COR-L47 (cell line): ENCODE data around the gene WBP4.
"Not testable (repeated sequence)": the region's sequence is repeated elsewhere in the genome, so short reads cannot be mapped to it uniquely, and the experiment has no call there.

ENCODE experiments used
- DNase-seq: peaks from one replicate; lab custom pipeline; 2025; lab: John Stamatoyannopoulos, UW

WBP4 gene

DNA sequence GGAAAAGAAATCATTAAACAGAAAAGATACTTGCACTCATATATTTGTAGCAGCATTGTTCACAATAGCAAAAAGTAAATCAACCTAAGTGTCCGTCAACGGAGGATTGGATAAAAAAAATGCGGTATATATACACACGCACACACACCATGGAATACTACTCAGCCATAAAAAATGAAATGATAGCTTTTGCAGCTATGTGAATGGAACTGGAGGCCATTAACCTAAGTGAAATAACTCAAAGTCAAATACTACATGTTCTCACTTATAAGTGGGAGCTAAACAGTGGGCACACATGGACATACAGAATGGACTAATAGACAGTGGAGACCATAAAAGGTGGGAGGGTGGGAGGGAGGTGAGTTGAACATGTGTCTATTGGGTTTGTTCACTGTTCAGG, 18.4 kb downstream of the WBP4 start:
- no peak for DNase-seq

DNA sequence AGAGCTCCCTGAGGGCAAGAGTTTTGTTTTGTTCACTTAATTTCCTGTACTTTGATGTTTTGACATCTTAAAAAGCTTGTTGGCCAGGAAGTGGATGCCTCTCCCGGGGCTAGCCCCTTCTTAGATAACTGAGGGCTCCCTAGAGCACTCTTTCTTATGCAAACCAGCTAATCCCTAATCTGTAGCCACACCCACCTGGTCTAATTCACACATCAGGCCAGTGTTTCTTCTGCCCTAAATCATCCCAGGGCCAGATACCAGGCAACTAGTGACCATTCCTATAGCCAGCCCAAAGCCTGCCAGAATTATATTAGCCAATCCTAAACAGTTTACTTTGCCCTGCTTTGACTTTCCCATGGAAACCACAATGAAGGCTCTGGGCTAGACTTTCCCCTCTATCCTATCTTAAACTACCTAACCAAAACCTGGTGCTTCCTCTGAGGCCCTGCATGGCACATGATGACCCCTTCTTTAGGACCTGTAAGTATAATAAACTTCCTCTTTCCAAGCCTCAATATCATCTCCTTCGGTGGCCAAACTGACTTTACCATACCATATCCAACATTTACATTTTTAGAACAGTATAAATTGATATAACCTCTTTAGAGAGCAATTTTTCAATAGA, 24.8 kb downstream of the WBP4 start:
- DNase-seq = no peak

DNA sequence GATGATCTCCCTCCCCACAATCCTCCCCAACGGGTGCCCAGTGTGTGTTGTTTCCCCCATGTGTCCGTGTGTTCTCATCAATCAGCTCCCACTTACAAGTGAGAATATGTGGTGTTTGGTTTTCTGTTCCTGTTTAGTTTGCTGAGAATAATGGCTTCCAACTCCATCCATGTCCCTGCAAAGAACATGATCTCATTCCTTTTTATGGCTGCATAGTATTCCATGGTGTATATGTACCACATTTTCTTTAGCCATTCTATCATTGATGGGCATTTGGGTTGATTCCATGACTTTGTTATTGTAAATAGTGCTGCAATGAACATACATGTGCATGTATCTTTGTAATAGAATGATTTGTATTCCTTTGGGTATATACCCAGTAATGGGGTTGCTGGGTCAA, 34.4 kb downstream of the WBP4 start:
- not testable (repeated sequence) for DNase-seq

DNA sequence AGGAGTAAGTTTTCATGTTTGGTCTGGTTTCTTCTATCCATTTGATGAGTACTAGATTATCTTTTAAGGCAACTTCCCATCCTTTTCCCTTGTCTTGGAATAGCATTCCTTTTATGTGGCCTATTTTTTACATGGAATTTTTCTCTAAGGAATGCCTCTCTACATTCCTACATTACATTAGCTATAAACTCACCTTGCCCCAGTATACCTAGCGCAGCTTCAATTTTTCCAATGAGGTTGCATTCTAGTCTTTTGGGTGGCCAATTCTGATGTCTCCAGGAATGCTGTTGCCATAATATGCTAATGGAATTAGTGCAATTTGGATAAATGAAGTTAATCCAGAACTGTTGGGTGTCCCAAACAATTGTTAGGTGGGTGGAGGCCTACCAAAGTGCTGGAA, 37.5 kb downstream of the WBP4 start:
- no peak for DNase-seq

DNA sequence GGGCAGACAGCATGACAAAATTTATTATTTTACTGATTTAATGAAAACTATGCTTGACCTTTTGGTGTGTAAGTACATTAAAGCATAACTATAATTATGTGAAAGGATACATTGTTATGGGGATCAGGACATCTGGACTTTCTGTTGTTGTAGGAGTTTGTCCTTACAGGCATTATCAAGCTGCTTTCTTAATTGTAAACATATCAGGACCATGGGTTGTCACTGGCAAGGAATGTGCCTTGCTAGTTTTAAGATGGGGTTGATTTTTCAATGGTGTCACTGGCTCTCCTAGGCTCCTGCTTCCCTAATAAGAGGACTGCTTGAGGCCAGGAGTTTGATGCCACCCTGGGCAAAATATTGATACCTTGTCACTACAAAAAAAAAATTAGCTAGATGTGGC, 38.7 kb downstream of the WBP4 start:
- no peak for DNase-seq

DNA sequence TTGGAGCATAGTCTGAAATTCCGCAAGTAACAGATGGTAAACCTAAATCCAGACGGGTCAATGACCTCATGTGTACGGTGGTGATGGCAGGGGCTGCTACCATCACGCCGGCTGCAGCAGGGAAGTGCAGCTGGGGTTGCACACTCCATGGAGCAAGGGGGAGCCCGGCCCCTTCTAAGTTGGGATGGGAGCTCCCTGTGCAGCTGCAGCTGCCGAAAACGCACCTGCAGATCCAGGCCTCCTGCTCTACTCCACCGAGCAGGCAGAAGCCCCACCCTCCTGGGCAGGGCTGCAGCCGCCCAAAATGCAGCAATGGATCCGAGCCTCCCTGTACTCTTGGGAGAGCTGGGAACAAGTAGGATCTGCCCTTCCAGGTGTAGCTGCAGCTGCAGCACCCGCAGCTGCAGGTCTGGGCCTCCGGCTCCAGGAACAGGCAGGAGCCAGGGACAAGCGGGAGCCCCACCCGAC, 45.8 kb downstream of the WBP4 start:
- DNase-seq = no peak

DNA sequence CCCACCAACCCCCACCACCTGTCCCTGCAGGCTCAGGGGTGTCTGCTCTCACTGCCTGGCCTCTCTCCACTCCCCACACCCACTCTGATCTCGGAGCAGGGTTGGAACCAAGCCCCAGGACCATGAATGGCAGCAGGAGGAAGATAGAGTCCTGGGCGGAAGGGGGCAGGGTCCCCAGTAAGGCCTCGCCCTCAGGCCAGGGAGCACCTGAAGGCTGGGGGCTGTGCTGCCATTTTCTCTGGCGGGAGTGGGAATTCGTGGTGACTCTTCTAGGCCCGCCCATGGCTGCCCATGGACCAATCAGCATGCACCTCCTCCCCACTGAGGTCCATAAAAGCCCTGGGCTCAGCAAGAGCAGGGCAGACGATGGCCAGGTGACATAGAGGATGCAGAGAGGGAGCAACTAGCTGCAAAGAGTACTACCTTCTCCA, 46.3 kb downstream of the WBP4 start:
- DNase-seq = no peak

DNA sequence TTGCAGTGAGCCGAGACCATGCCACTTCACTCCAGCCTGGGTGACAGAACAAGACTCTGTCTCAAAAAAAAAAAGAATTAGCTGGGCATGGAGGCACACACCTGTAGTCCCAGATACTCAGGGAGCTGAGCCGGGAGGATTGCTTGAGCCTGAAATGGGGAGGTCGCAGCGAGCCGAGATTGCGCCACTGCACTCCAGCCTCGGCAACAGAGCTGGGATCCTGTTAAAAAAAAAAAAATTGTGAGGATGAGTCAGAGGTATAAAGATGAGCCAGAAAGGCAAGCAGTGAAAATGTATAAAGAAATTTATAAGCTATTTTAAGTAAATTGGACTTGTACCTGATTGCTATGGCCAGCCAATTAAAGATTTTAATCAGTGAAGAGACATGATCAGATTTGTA, 50.1 kb downstream of the WBP4 start:
- no peak for DNase-seq

DNA sequence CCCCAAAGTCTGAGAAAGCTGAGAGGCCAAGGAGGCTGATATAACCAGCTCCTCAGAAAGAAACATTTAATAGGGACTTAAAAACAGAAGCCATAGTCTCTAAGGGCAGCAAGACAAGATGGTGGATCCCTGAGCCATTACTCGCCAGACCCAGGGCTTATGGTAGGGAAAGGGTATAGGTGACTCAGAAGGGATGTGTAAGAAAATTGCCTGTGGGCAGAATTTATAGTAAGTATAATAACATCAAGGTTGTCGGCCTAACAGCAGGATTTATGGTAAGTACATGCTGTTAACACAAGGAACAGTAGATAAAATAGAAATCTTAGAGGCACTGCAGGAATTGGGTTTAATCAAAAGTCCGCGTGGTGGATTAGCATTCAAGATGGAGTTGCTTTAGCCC, 56.6 kb downstream of the WBP4 start:
- DNase-seq = no peak

DNA sequence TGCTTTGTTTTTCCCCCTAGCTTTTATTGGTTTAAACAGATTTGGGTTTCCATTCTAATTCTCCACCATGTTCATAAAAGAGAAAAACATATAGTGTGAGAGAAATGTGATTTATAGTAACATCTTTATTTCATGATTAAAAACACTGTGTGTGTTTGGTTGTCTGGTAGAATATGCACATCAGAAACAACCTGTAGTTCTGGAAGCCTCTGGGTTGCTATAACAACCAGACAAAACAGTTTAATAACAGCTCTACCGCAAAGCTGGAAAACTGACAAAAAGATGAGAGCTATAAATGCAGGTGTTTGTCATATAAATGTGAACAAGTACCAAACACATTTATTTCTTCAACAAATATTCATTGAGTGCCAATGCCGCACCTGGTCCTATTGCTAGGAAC, 61.5 kb downstream of the WBP4 start:
- DNase-seq = peak; percentile 58

DNA sequence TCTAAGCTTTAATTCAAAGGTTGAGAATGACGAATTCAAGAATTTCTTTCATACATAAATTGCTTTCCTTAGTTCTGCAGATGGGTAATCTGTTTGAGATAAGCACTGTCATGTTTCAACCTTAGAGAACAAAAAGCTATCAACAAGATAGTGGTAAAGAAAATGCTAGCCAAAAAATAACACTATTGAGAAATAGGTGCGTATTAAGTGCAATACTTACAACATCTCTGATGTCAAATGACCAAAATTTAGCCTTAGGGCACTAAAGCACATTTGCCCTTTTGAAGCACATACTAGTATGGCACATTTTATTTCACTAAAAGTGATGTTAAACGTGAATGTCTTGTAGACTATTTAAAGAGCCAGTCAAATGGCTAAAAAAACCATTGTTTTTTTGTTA, 66.4 kb downstream of the WBP4 start:
- DNase-seq = no peak

DNA sequence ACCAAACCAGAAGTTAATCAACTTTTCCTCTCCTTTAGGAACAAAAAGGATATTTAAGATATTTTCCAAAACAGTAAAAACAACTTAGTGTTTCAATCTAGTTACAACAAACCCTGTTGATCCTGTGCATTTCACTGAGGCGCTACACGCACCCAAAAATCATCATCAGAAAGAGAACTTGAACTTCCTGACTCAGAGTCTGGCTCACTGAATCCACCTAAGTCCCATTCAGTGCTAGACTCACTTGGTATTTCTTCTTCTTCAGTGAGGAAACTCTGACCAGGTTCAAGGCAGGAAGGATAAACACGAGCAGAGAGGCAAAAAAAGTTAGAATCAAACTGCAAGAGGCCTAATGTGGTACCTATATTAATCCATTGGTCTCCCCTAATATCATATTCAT, 69.0 kb downstream of the WBP4 start:
- no peak for DNase-seq

DNA sequence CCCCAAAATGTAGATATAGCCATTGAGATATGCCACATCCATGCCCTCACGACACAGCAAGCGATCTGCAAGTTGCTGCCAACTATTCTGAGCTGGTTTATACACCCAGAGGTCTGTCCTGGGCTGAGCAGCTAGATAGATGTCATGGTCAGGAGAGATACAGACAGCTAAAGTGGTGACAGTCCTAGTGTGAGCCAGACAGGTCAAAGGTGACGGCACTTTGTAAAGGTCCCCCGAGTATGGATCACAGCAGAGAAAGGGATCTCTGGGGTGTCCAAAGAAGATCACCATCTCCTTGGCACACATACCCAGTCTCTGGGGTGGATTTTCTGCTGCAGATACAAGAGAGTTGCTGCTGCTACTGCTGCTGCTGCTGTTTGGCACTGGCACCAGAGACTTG, 69.9 kb downstream of the WBP4 start:
- DNase-seq = not testable (repeated sequence)

DNA sequence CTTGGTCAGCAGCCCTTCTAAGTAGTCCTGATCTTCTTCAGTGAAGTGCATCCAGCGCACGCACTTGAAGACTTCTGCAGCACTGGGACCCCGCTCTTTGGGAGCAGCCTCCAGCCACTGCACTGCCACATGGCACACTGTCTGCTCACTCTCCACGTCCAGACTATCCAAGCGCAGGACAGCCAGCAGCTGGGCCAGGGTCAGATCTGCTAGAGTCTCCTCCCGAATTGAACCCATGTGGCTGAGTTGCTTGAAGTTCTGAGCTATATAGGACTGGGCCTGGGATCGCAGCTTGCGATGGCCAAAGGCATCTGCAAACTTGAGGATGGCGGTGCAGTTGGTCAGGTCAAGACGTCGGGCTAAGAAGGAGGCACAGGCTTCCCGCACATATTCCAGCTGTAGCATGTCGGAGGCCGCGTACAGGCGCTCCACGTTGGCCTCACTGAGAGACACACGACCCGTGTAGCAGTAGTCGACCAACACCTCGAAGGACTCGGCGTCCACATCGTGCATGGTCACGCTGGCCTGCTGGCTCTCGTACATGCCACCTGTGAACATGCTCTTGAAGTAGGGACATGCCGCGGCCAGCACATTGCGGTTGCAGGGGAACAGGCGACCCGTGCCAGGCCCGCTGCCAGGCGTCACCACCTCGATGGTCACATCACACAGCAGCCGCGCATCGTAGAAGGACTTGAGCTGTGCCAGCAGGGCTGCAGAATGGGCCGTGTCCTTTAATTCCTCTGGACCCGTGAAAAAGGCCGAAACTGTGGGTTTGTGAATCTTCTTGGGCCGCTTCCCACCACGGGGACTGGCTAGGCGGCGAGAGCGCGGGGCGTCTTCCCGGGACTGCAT, 70.6 kb downstream of the WBP4 start:
- DNase-seq = not testable (repeated sequence)

DNA sequence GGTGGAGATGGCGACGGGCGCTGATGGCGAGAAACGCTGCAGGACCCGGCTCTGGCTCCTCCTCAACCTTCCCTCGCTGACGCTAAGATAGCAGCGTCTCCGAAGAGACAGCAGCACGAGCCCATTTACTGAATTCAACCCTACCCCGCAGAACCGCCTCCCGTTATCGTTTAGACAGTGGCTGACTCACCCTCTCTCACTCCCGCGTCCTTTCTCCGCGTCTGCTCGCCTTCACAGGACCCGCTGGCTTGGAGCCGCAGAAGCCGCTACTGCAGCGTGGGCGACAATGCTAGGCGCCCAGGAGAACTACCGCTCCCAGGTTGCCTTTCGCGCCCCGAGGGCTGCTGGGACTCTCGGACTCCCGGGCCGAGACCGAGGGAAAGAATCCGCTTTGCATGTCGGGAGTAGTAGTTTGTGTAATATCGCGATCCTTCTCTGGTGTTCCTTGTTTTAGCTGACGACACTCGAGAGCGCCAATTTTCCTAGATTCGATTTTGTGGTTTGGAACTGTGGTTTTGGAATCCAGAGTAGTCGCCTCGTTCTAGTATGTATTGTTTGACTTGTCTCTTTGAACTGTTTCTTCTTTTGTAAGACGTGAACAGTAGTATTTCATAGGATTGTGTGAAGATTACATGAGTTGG, 71.3 kb downstream of the WBP4 start, which contains the start of gene KBTBD6:
KBTBD6 (minus strand) TSS at position 291 of the 641 bp plus-strand sequence. CDS start 291 bp downstream, outside the sequence.
- DNase-seq = peak; percentile 98
